ENCODE data around the gene TRIM44. TPM values are rescaled to one million over a fixed set of nuclear protein-coding genes. Genes with fewer than 3 reads are reported as not detected.
"Not testable (repeated sequence)": the region's sequence is repeated elsewhere in the genome, so short reads cannot be mapped to it uniquely, and the experiment has no call there.

The TRIM44 gene
- total RNA-seq, 4 donors from 2014 or later, result 6.8 to 32.0 (median 13.5) TPM

GRCh38 chr11:35856259-35856658, 193.7 kb downstream of the TRIM44 start:
- Histone ChIP-seq H3K9me3 (no peaks in the 10 kb centered on the region), H3K4me3 (no peak overlapping the region), H3K36me3 (no peaks in the 10 kb centered on the region), H3K4me1 (no peaks in the 10 kb centered on the region), H3K27ac (no peak overlapping the region), H3K27me3 (no peaks in the 10 kb centered on the region)
- DNase-seq, result no peak
- no peak for TF ChIP-seq CTCF (IDR thresholded peaks at IDR 0.05)
- no peak for TF ChIP-seq POLR2A (IDR thresholded peaks at IDR 0.05)
- intact Hi-C loops (cut with DNase I), result no loop called here
- 75 to 78% methylated on average over 2 of the region's 2 CpGs for WGBS, 2 donors

GRCh38 chr11:35856756-35857155, 194.2 kb downstream of the TRIM44 start:
- no peaks in the 10 kb centered on the region for H3K27me3 ChIP-seq
- H3K4me1 ChIP-seq, result no peaks in the 10 kb centered on the region
- no peaks in the 10 kb centered on the region for H3K36me3 ChIP-seq
- no peaks in the 10 kb centered on the region for H3K9me3 ChIP-seq
- TF ChIP-seq CTCF (IDR thresholded peaks at IDR 0.05), result no peak
- TF ChIP-seq POLR2A (IDR thresholded peaks at IDR 0.05), result no peak
- H3K27ac ChIP-seq, result no peak overlapping the region
- DNase-seq, result no peak
- intact Hi-C loops (cut with DNase I), result no loop called here
- H3K4me3 ChIP-seq, result no peak overlapping the region

- Histone ChIP-seq H3K27me3 (no peaks in the 10 kb centered on the region), H3K36me3 (no peaks in the 10 kb centered on the region), H3K4me1 (no peaks in the 10 kb centered on the region), H3K27ac (no peak overlapping the region), H3K9me3 (no peaks in the 10 kb centered on the region), H3K4me3 (no peak overlapping the region)
- WGBS, 2 donors, result 73 to 82% methylated on average over 3 of the region's 3 CpGs
- intact Hi-C loops (cut with DNase I), result no loop called here
- TF ChIP-seq CTCF (IDR thresholded peaks at IDR 0.05) (no peak), POLR2A (IDR thresholded peaks at IDR 0.05) (no peak)
- DNase-seq, result no peak
Observed at GRCh38 chr11:35857922-35858321, 195.3 kb downstream of the TRIM44 start.

- 80 to 87% methylated on average over 1 to 2 of the region's 2 CpGs for WGBS, 2 donors
- no peak for TF ChIP-seq CTCF (IDR thresholded peaks at IDR 0.05)
- no peak for TF ChIP-seq POLR2A (IDR thresholded peaks at IDR 0.05)
- Histone ChIP-seq H3K27ac (no peak overlapping the region), H3K4me1 (no peaks in the 10 kb centered on the region), H3K9me3 (no peaks in the 10 kb centered on the region), H3K27me3 (no peaks in the 10 kb centered on the region), H3K36me3 (no peaks in the 10 kb centered on the region), H3K4me3 (no peak overlapping the region)
- intact Hi-C loops (cut with DNase I), result no loop called here
- DNase-seq, result no peak
Observed at GRCh38 chr11:35859301-35859700, 196.7 kb downstream of the TRIM44 start.

GRCh38 chr11:35860194-35860593, 197.6 kb downstream of the TRIM44 start:
- H3K27me3 ChIP-seq; DNase-seq; H3K4me3 ChIP-seq; H3K27ac ChIP-seq; H3K4me1 ChIP-seq; intact Hi-C loops (cut with DNase I); H3K9me3 ChIP-seq; H3K36me3 ChIP-seq: not testable (repeated sequence)
- WGBS, 2 donors, result 90 to 93% methylated on average over 2 to 3 of the region's 3 CpGs

GRCh38 chr11:35861191-35861590, 198.6 kb downstream of the TRIM44 start:
- TF ChIP-seq POLR2A (IDR thresholded peaks at IDR 0.05), result no peak
- no peak for TF ChIP-seq CTCF (IDR thresholded peaks at IDR 0.05)
- Histone ChIP-seq H3K27ac (no peak overlapping the region), H3K27me3 (no peaks in the 10 kb centered on the region), H3K4me1 (no peaks in the 10 kb centered on the region), H3K9me3 (no peaks in the 10 kb centered on the region), H3K4me3 (no peak overlapping the region), H3K36me3 (no peaks in the 10 kb centered on the region)
- WGBS, 2 donors, result 89 to 94% methylated on average over 3 to 9 of the region's 15 CpGs
- intact Hi-C loops (cut with DNase I), result no loop called here
- no peak for DNase-seq

Measured in esophagus squamous epithelium (tissue), 5 donors.